Measurements from ENCODE around the gene DEPDC5. TPM values are rescaled to one million over a fixed set of nuclear protein-coding genes. Genes with fewer than 3 reads are reported as not detected.

Gene DEPDC5
- total and polyA plus RNA-seq, 9 of the 15 experiments (the other 6 are each of a cell fraction or from before 2014, with no cell fraction given), result 2.3 to 12.3 (median 10.7) TPM

DNA sequence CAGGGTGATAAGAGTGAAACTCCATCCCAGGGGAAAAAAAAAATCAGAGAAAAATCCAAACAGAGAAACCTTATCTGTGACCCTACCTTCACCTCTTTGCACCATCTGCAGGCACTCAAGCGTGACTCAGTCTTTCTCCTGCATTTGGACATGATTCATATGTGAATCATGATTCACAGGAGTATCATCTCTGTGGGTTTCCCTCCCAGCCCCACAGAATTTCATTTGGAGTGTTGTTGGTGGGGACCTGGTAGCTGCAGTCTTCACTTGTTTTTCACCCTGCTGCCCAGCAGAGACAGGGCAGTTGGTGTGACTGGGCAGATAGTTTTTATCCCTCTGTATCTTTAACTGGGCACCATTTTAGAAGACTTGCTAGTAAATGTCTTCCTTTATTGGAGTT, 75.7 kb downstream of the DEPDC5 start (continued):
- TF ChIP-seq, protein P1, sequence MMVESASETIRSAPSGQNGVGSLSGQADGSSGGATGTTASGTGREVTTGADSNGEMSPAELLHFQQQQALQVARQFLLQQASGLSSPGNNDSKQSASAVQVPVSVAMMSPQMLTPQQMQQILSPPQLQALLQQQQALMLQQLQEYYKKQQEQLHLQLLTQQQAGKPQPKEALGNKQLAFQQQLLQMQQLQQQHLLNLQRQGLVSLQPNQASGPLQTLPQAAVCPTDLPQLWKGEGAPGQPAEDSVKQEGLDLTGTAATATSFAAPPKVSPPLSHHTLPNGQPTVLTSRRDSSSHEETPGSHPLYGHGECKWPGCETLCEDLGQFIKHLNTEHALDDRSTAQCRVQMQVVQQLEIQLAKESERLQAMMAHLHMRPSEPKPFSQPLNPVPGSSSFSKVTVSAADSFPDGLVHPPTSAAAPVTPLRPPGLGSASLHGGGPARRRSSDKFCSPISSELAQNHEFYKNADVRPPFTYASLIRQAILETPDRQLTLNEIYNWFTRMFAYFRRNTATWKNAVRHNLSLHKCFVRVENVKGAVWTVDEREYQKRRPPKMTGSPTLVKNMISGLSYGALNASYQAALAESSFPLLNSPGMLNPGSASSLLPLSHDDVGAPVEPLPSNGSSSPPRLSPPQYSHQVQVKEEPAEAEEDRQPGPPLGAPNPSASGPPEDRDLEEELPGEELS (CRISPR knock-in tag; IDR thresholded peaks at IDR 0.05; ENCODE audit: borderline replicate concordance), result no peak
- TF ChIP-seq, protein P2, sequence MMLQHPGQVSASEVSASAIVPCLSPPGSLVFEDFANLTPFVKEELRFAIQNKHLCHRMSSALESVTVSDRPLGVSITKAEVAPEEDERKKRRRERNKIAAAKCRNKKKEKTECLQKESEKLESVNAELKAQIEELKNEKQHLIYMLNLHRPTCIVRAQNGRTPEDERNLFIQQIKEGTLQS (IDR thresholded peaks at IDR 0.05), result peak; percentile 74
- TF ChIP-seq, protein P2 (CRISPR knock-in tag; conservative IDR thresholded peaks at IDR 0.05), result no peak
- TF ChIP-seq KDM1A (IDR thresholded peaks at IDR 0.05) (peak; percentile 98), CSDE1 (IDR thresholded peaks at IDR 0.05) (no peak), EP300 (IDR thresholded peaks at IDR 0.05; ENCODE audit: low read length) (peak; percentile 32; the same call in 1 of the 2 replicates), HSF4 (CRISPR knock-in tag; IDR thresholded peaks at IDR 0.05; ENCODE audit: borderline replicate concordance) (no peak), SRSF7 (optimal IDR thresholded peaks at IDR 0.05; ENCODE audit: low read depth, low read length) (no peak), TEAD4 (IDR thresholded peaks at IDR 0.05; ENCODE audit: low read length) (peak; percentile 45), TEAD4 (CRISPR knock-in tag; IDR thresholded peaks at IDR 0.05; ENCODE audit: borderline replicate concordance) (no peak), ZKSCAN3 (CRISPR knock-in tag; IDR thresholded peaks at IDR 0.05) (no peak), ZNF584 (CRISPR knock-in tag; IDR thresholded peaks at IDR 0.05; ENCODE audit: low read depth) (no peak), SMARCA4 (IDR thresholded peaks at IDR 0.05) (peak; percentile 76), FOSL1 (tag; conservative IDR thresholded peaks at IDR 0.05) (peak; percentile 97), FUS (optimal IDR thresholded peaks at IDR 0.05; ENCODE audit: low read depth, low read length) (no peak), RBBP5 (IDR thresholded peaks at IDR 0.05; ENCODE audit: borderline replicate concordance, insufficient read depth, low read length, poor library complexity, severe bottlenecking) (no peak), TAL1 (IDR thresholded peaks at IDR 0.05) (no peak), NCOR1 (IDR thresholded peaks at IDR 0.05) (peak; percentile 16; the same call in 1 of the 2 replicates), CBFA2T2 (conservative IDR thresholded peaks at IDR 0.05) (peak; percentile 62)
- TF ChIP-seq, protein P3, sequence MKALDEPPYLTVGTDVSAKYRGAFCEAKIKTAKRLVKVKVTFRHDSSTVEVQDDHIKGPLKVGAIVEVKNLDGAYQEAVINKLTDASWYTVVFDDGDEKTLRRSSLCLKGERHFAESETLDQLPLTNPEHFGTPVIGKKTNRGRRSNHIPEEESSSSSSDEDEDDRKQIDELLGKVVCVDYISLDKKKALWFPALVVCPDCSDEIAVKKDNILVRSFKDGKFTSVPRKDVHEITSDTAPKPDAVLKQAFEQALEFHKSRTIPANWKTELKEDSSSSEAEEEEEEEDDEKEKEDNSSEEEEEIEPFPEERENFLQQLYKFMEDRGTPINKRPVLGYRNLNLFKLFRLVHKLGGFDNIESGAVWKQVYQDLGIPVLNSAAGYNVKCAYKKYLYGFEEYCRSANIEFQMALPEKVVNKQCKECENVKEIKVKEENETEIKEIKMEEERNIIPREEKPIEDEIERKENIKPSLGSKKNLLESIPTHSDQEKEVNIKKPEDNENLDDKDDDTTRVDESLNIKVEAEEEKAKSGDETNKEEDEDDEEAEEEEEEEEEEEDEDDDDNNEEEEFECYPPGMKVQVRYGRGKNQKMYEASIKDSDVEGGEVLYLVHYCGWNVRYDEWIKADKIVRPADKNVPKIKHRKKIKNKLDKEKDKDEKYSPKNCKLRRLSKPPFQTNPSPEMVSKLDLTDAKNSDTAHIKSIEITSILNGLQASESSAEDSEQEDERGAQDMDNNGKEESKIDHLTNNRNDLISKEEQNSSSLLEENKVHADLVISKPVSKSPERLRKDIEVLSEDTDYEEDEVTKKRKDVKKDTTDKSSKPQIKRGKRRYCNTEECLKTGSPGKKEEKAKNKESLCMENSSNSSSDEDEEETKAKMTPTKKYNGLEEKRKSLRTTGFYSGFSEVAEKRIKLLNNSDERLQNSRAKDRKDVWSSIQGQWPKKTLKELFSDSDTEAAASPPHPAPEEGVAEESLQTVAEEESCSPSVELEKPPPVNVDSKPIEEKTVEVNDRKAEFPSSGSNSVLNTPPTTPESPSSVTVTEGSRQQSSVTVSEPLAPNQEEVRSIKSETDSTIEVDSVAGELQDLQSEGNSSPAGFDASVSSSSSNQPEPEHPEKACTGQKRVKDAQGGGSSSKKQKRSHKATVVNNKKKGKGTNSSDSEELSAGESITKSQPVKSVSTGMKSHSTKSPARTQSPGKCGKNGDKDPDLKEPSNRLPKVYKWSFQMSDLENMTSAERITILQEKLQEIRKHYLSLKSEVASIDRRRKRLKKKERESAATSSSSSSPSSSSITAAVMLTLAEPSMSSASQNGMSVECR (CRISPR knock-in tag; IDR thresholded peaks at IDR 0.05), result no peak
- TF ChIP-seq, protein P4, sequence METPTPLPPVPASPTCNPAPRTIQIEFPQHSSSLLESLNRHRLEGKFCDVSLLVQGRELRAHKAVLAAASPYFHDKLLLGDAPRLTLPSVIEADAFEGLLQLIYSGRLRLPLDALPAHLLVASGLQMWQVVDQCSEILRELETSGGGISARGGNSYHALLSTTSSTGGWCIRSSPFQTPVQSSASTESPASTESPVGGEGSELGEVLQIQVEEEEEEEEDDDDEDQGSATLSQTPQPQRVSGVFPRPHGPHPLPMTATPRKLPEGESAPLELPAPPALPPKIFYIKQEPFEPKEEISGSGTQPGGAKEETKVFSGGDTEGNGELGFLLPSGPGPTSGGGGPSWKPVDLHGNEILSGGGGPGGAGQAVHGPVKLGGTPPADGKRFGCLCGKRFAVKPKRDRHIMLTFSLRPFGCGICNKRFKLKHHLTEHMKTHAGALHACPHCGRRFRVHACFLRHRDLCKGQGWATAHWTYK (CRISPR knock-in tag; IDR thresholded peaks at IDR 0.05), result no peak
- TF ChIP-seq, protein P5, sequence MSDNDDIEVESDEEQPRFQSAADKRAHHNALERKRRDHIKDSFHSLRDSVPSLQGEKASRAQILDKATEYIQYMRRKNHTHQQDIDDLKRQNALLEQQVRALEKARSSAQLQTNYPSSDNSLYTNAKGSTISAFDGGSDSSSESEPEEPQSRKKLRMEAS (CRISPR knock-in tag; IDR thresholded peaks at IDR 0.05), result no peak

Data from K562 (cell line).